ENCODE data around the gene NRSN2.

- TF ChIP-seq, protein P1, sequence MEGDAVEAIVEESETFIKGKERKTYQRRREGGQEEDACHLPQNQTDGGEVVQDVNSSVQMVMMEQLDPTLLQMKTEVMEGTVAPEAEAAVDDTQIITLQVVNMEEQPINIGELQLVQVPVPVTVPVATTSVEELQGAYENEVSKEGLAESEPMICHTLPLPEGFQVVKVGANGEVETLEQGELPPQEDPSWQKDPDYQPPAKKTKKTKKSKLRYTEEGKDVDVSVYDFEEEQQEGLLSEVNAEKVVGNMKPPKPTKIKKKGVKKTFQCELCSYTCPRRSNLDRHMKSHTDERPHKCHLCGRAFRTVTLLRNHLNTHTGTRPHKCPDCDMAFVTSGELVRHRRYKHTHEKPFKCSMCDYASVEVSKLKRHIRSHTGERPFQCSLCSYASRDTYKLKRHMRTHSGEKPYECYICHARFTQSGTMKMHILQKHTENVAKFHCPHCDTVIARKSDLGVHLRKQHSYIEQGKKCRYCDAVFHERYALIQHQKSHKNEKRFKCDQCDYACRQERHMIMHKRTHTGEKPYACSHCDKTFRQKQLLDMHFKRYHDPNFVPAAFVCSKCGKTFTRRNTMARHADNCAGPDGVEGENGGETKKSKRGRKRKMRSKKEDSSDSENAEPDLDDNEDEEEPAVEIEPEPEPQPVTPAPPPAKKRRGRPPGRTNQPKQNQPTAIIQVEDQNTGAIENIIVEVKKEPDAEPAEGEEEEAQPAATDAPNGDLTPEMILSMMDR (IDR thresholded peaks at IDR 0.05; ENCODE audit: extremely low read depth in 1 of 2, insufficient read depth in 1 of 2, low read depth in 1 of 2, low read length in 2 of 2), result no peak
- TF ChIP-seq POLR2AphosphoS5 (IDR thresholded peaks at IDR 0.05; ENCODE audit: insufficient read depth, low read depth, low read length), result no peak
These were observed 37.0 kb downstream of the NRSN2 start for GRCh38 chr20:383889-384288.
